Keratinocyte (primary cell): ENCODE results near the gene CSE1L. TPM values are rescaled to one million over a fixed set of nuclear protein-coding genes. Genes with fewer than 3 reads are reported as not detected.

Source experiments
- DNase-seq: peaks from one replicate; pipeline ENCODE4 v3.0.0-alpha.2; 2011; ENCODE audit warnings: low read depth, missing footprints, low spot score
- FAIRE-seq: peaks from 2 replicates; lab custom pipeline; 2011; peaks lifted over from hg19 to GRCh38; lab: Jason Lieb, UNC
- H2AFZ ChIP-seq: 2 replicates; pipeline ENCODE4 v1.6.0; 2012; ENCODE audit warnings: low read length, control low read depth, inconsistent platforms; ENCODE audit not compliant: control insufficient read depth
- H3K27ac ChIP-seq: 2 replicates; pipeline ENCODE4 v1.5.1; 2011; ENCODE audit warnings: low read length; ENCODE audit not compliant: control insufficient read depth, insufficient read depth
- H3K27me3 ChIP-seq: 3 replicates; pipeline ENCODE4 v1.6.0; 2011; ENCODE audit warnings: low read length; ENCODE audit not compliant: control insufficient read depth, insufficient read depth; ENCODE audit errors: extremely low read depth
- H3K36me3 ChIP-seq, 2 experiments: 2 replicates in 1 of 2; 3 replicates in 1 of 2; pipeline ENCODE4 v1.5.1; 2011; ENCODE audit warnings: low read length in 2 of 2, mild to moderate bottlenecking in 1 of 2; ENCODE audit not compliant: control insufficient read depth in 2 of 2, insufficient read depth in 2 of 2; ENCODE audit errors: extremely low read depth in 1 of 2
- H3K4me1 ChIP-seq: 3 replicates; pipeline ENCODE4 v1.5.1; 2011; ENCODE audit warnings: low read length; ENCODE audit not compliant: control insufficient read depth, insufficient read depth; ENCODE audit errors: extremely low read depth
- H3K4me2 ChIP-seq: 3 replicates; pipeline ENCODE4 v1.6.0; 2011; ENCODE audit warnings: low read depth, low read length; ENCODE audit not compliant: control insufficient read depth, insufficient read depth; ENCODE audit errors: extremely low read depth
- H3K4me3 ChIP-seq, 3 experiments: fragments of 200-600 bp in 1 of 3; sonication (generic) in 1 of 3; 2 replicates in 2 of 3; 3 replicates in 1 of 3; pipeline ENCODE4 v1.5.1; 2011 to 2016; ENCODE audit warnings: low read length in 3 of 3, mild to moderate bottlenecking in 3 of 3, control low read depth in 2 of 3, inconsistent platforms in 1 of 3, low read depth in 1 of 3, mixed read lengths in 1 of 3, mixed run types in 1 of 3, moderate library complexity in 1 of 3; ENCODE audit not compliant: control insufficient read depth in 2 of 3, insufficient read depth in 2 of 3; ENCODE audit errors: extremely low read depth in 1 of 3
- H3K79me2 ChIP-seq: 2 replicates; pipeline ENCODE4 v1.6.0; 2012; ENCODE audit warnings: low read length; ENCODE audit not compliant: control insufficient read depth, insufficient read depth
- H3K9ac ChIP-seq: 3 replicates; pipeline ENCODE4 v1.6.0; 2011; ENCODE audit warnings: low read length; ENCODE audit not compliant: control insufficient read depth, insufficient read depth; ENCODE audit errors: extremely low read depth
- H3K9me1 ChIP-seq: 3 replicates; pipeline ENCODE4 v1.6.0; 2011; ENCODE audit warnings: low read length; ENCODE audit not compliant: control insufficient read depth, insufficient read depth; ENCODE audit errors: extremely low read depth
- H3K9me3 ChIP-seq: 2 replicates; pipeline ENCODE4 v1.5.1; 2012; ENCODE audit warnings: low read depth, low read length; ENCODE audit not compliant: control insufficient read depth
- H4K20me1 ChIP-seq: 3 replicates; pipeline ENCODE4 v1.6.0; 2011; ENCODE audit warnings: low read length; ENCODE audit not compliant: control insufficient read depth, insufficient read depth; ENCODE audit errors: extremely low read depth
- EZH2 ChIP-seq: IDR thresholded peaks from one replicate; pipeline ENCODE4 v1.6.1; 2012; ENCODE audit warnings: inconsistent platforms, mild to moderate bottlenecking, low read length, moderate library complexity
- dilution Hi-C: fragments of 300-500 bp; cut with MboI; formaldehyde crosslinking; loops from one replicate; pipeline ENCODE4 v1.7.0; 2020; ENCODE audit warnings: low sequenced_read_pairs; ENCODE audit not compliant: extremely low pct_ligation_motif_present
- polyA plus RNA-seq, 5 experiments: library from polyadenylated mRNA; depleted of rRNA in 3 of 5; stranded (reverse) in 3 of 5; stranded (forward) in 1 of 5; unstranded in 1 of 5; fragments of >200 nt; gene quantifications; 1 replicate in 1 of 5; 2 replicates in 3 of 5; 3 replicates in 1 of 5; pipeline versions ENCODE4 v1.2.1 to v1.2.3, GENCODE V29; 2011 to 2012; ENCODE audit warnings: missing spikeins in 2 of 5, low read depth in 1 of 5, low replicate concordance in 1 of 5
- small RNA-seq, 3 experiments: library from RNA; depleted of rRNA; stranded (forward); fragments of <200 nt; gene quantifications; one replicate each; pipeline ENCODE3, GENCODE V24; 2012; ENCODE audit warnings: low read depth in 3 of 3, low replicate concordance in 1 of 3; ENCODE audit not compliant: insufficient read length in 3 of 3
- TF ChIP-seq, protein P1 (sequence below), 3 experiments: IDR thresholded peaks in 1 of 3; conservative IDR thresholded peaks in 1 of 3; optimal IDR thresholded peaks in 1 of 3; 2 replicates in 2 of 3; 3 replicates in 1 of 3; pipeline versions ENCODE3 to v1.5.1; 2011; ENCODE audit warnings: low read length in 3 of 3, mild to moderate bottlenecking in 3 of 3, moderate library complexity in 2 of 3, control low read depth in 1 of 3, inconsistent platforms in 1 of 3; ENCODE audit not compliant: insufficient read depth in 2 of 3; ENCODE audit errors: extremely low read depth in 1 of 3

Gene CSE1L
- polyA plus RNA-seq, 1 donor (not counting 4 experiments of a cell fraction or from before 2014, with no cell fraction given): 134 TPM

DNA sequence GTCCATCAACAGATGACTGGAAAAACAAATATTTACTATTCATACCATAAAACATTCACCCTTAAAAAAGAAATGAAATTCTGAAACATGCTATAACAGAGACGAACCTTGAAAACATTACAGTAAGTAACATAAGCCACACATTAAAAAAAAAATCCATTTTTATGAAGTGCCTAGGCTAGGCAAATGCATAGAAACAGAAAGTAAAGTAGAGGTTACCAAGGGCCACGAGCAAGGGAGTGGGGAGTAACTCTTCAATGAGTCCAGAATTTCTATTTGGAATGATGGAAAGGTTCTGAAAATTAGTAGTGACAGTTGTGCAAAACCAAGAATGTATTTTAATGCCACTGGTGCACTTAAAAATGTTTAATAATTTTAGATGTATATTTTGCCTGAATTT is 94.3 kb downstream of the CSE1L start:
- Histone ChIP-seq H3K4me2 (no peak overlapping the region), H3K9me3 (no peaks in the 10 kb centered on the region), H3K27ac (no peak overlapping the region), H4K20me1 (no peaks in the 10 kb centered on the region), H3K9ac (no peak overlapping the region), H3K79me2 (no peaks in the 10 kb centered on the region), H2AFZ (no peak overlapping the region), H3K4me3 (no peak overlapping the region), H3K9me1 (no peaks in the 10 kb centered on the region), H3K27me3 (no peaks in the 10 kb centered on the region), H3K36me3 (peaks cover 3 to 14% of the 10 kb centered on the region in 2 experiments), H3K4me1 (no peaks in the 10 kb centered on the region)
- DNase-seq (no peak), FAIRE-seq (no peak)
- TF ChIP-seq EZH2: no peak
- TF ChIP-seq, protein P1, sequence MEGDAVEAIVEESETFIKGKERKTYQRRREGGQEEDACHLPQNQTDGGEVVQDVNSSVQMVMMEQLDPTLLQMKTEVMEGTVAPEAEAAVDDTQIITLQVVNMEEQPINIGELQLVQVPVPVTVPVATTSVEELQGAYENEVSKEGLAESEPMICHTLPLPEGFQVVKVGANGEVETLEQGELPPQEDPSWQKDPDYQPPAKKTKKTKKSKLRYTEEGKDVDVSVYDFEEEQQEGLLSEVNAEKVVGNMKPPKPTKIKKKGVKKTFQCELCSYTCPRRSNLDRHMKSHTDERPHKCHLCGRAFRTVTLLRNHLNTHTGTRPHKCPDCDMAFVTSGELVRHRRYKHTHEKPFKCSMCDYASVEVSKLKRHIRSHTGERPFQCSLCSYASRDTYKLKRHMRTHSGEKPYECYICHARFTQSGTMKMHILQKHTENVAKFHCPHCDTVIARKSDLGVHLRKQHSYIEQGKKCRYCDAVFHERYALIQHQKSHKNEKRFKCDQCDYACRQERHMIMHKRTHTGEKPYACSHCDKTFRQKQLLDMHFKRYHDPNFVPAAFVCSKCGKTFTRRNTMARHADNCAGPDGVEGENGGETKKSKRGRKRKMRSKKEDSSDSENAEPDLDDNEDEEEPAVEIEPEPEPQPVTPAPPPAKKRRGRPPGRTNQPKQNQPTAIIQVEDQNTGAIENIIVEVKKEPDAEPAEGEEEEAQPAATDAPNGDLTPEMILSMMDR (optimal IDR thresholded peaks at IDR 0.05 in 1 of 3, IDR thresholded peaks at IDR 0.05 in 1 of 3, conservative IDR thresholded peaks at IDR 0.05 in 1 of 3; ENCODE audit: extremely low read depth in 1 of 3, insufficient read depth in 2 of 3, low read length in 3 of 3): no peak
- dilution Hi-C loops: no loop called here

DNA sequence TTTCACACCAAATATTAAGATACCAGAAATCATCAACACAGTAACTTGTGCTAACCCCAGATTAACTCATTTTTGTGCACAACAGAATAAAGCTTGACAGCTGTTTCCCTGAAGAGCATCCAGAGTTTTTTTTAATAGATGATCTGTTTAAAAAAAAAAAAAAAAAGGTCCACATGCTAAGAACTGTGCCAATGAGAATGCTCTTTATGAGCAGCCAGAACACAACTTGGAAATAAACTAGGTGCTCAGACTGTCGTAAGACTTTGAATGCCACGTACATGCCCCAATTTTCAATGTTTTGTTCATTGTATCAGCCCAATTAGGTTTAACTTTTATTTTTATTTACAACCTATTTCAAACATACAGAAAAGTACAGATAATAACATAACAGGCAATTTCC is 94.7 kb downstream of the CSE1L start:
- H2AFZ ChIP-seq: no peak overlapping the region
- no peak for DNase-seq
- H3K9ac ChIP-seq: no peak overlapping the region
- dilution Hi-C loops: no loop called here
- TF ChIP-seq, protein P1 (optimal IDR thresholded peaks at IDR 0.05 in 1 of 3, IDR thresholded peaks at IDR 0.05 in 1 of 3, conservative IDR thresholded peaks at IDR 0.05 in 1 of 3; ENCODE audit: extremely low read depth in 1 of 3, insufficient read depth in 2 of 3, low read length in 3 of 3): no peak
- TF ChIP-seq EZH2: no peak
- no peaks in the 10 kb centered on the region for H3K4me1 ChIP-seq
- H3K27ac ChIP-seq: no peak overlapping the region
- no peak for FAIRE-seq
- no peaks in the 10 kb centered on the region for H4K20me1 ChIP-seq
- H3K9me3 ChIP-seq: no peaks in the 10 kb centered on the region
- H3K79me2 ChIP-seq: no peaks in the 10 kb centered on the region
- H3K4me2 ChIP-seq: no peak overlapping the region
- H3K36me3 ChIP-seq: peaks cover 4 to 11% of the 10 kb centered on the region in 2 experiments
- no peak overlapping the region for H3K4me3 ChIP-seq
- no peaks in the 10 kb centered on the region for H3K27me3 ChIP-seq
- no peaks in the 10 kb centered on the region for H3K9me1 ChIP-seq

Small RNAs within 50 kb of the gene (small RNA-seq; reads per million reads assigned to genes)
- 0 reads per million in 3 experiments for gene SNAP23P1

Other genes with a start within 250 kb of the CSE1L start
- 0.10 to 0.74 TPM (median 0.22 TPM) in 3 replicates for gene PREX1, start 218.3 kb upstream of the CSE1L start, polyA plus RNA-seq
- 14.8 to 19.2 TPM (median 16.0 TPM) in 3 replicates for gene ARFGEF2, start 124.6 kb upstream of the CSE1L start, polyA plus RNA-seq
- 36.8 to 67.0 TPM (median 55.3 TPM) in 3 replicates for gene STAU1, start 142.0 kb downstream of the CSE1L start, polyA plus RNA-seq
- 33.8 to 42.1 TPM (median 34.5 TPM) in 3 replicates for gene DDX27, start 173.1 kb downstream of the CSE1L start, polyA plus RNA-seq
- 14.2 to 19.6 TPM (median 16.4 TPM) in 3 replicates for gene ZNFX1, start 231.7 kb downstream of the CSE1L start, polyA plus RNA-seq